Large intestine (tissue), 3 donors: ENCODE data around the gene TMEM145. TPM values are rescaled to one million over a fixed set of nuclear protein-coding genes. Genes with fewer than 3 reads are reported as not detected.
"Not testable (repeated sequence)": the region's sequence is repeated elsewhere in the genome, so short reads cannot be mapped to it uniquely, and the experiment has no call there.

Experiments
- DNase-seq, 2 donors: peaks; one replicate each; pipeline versions ENCODE4 v3.0.0 to v3.0.0-alpha.2; 2013
- H3K27ac ChIP-seq: one replicate; pipeline ENCODE4 v1.5.1; 2013; ENCODE audit warnings: low read length
- H3K27me3 ChIP-seq: 2 replicates; pipeline ENCODE4 v1.6.1; 2013; ENCODE audit warnings: low read length; ENCODE audit not compliant: control insufficient read depth, insufficient read depth
- H3K36me3 ChIP-seq: 2 replicates; pipeline ENCODE4 v1.6.1; 2013; ENCODE audit warnings: low read length; ENCODE audit not compliant: control insufficient read depth, insufficient read depth
- H3K4me1 ChIP-seq: one replicate; pipeline ENCODE4 v1.6.1; 2013; ENCODE audit warnings: low read length; ENCODE audit not compliant: control insufficient read depth, insufficient read depth
- H3K4me3 ChIP-seq: one replicate; pipeline ENCODE4 v1.5.1; 2013; ENCODE audit warnings: low read length
- H3K9me3 ChIP-seq: one replicate; pipeline ENCODE4 v1.6.1; 2013; ENCODE audit warnings: mild to moderate bottlenecking, low read depth, low read length, moderate library complexity; ENCODE audit not compliant: control insufficient read depth
- WGBS: methylation state at CpG from one replicate; pipeline ENCODE4 v1.1.5; 2013; ENCODE audit warnings: low lambda C conversion rate; ENCODE audit not compliant: insufficient coverage; 5-methylcytosine and 5-hydroxymethylcytosine counted together
- polyA plus RNA-seq: library from polyadenylated mRNA; unstranded; fragments of 120-200 nt; gene quantifications from one replicate; pipeline ENCODE4 v1.2.1, GENCODE V29; 2013

TMEM145 gene
- polyA plus RNA-seq, 1 donor: 3.3 TPM

DNA sequence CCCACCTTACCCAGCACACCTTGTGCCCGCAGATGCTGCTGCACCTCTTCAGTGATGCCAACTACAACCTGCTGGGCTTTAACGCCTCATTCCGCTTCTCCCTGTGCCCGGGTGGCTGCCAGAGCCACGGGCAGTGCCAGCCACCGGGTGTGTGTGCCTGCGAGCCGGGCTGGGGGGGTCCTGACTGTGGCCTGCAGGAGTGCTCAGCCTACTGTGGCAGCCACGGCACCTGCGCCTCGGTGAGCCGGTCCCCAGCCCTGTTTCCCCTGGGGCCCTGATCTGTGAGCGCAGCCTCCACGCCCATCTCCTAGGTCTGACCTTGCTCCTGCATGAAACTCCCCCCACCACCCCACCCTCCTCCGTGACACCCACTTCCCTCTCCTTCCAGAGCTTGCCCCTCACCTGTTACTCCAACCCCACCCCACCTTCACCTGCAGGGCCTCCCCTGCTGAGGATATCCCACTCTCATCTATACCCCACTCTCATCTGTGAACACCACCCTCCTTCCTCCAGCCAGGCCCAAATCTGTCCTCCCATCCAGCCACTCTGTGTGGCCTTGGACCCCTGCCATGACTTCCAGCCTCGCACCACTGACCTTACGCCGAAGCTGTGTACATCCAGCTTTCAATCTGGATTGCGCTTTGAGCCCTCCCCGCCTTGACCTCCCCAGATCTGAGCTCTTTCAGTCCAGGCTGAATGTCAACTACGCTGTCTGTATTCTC is 21.0 kb downstream of the TMEM145 start:
- WGBS: 96% methylated on average over 2 of the region's 21 CpGs

DNA sequence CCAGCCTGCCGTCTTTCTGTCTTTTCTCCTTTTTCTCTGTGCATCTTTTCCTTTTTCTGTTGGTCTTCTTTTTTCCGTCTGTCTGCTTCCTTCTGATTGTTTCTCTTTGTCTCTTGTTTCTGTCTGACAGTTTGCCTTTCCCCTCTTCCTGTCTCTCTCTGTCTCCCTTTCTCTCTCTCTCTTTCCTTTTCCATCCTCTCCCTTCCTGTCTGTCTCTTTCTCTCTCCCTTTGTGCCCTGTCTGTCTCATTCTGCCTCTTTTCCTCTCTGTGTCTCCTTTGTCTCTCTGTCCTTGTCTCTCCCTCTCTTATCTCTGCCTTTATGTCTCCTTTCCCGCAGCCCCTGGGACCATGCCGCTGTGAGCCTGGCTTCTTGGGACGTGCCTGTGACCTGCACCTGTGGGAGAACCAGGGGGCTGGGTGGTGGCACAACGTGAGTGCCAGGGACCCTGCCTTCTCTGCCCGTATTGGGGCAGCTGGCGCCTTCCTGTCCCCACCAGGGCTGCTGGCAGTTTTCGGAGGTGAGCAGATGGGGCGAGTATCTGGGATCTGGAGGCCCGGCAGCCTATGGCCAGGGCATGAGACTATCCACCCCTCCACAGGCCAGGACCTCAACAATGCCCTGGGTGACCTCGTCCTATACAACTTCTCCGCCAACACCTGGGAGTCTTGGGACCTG is 21.7 kb downstream of the TMEM145 start:
- no peaks in the 10 kb centered on the region for H3K27me3 ChIP-seq

More for the DNA sequence above, 21.0 kb downstream of the TMEM145 start:
- no peak for DNase-seq
- H3K27me3 ChIP-seq: no peaks in the 10 kb centered on the region
- H3K36me3 ChIP-seq: peaks cover 29% of the 10 kb centered on the region
- H3K4me3 ChIP-seq: no peak overlapping the region
- no peaks in the 10 kb centered on the region for H3K4me1 ChIP-seq
- H3K9me3 ChIP-seq: no peaks in the 10 kb centered on the region
- H3K27ac ChIP-seq: no peak overlapping the region

DNA sequence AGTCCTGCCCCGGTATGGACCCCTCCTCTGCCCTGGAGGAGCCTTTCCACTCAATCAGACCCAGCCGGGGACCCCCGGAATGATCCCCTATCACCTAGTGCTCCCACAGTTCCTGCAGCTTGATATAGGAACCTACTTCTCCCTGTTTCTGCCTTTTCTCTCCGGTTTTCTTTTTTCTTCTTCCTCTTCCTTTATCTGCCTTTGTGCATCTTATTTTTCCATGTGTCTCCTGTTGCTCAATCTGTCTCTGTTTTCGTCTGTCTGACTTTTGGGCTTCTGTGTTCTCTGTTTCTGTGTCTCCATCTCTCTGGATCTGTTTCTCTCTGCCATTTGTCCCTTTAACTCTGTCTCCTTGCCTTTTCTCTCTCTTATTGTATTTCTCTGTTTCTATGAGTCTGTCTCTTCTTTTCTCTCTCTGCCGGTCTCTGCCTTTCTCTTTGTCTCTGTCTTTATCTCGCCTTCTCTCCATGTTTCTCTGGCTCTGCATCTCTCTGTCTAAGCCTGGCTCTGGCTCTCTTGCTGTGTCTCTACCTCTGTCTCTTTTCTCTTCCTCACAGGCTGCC is 22.3 kb downstream of the TMEM145 start:
- 90% methylated on average over 6 of the region's 7 CpGs for WGBS
- Histone ChIP-seq H3K4me3 (no peak overlapping the region), H3K4me1 (no peaks in the 10 kb centered on the region), H3K9me3 (no peaks in the 10 kb centered on the region), H3K27me3 (no peaks in the 10 kb centered on the region), H3K36me3 (peaks cover 29% of the 10 kb centered on the region), H3K27ac (no peak overlapping the region)
- DNase-seq: no peak

More for the DNA sequence above, 21.7 kb downstream of the TMEM145 start:
- no peak for DNase-seq
- Histone ChIP-seq H3K4me1 (no peaks in the 10 kb centered on the region), H3K4me3 (no peak overlapping the region), H3K9me3 (no peaks in the 10 kb centered on the region), H3K36me3 (peaks cover 29% of the 10 kb centered on the region), H3K27ac (no peak overlapping the region)
- WGBS: 88% methylated on average over 2 of the region's 13 CpGs

DNA sequence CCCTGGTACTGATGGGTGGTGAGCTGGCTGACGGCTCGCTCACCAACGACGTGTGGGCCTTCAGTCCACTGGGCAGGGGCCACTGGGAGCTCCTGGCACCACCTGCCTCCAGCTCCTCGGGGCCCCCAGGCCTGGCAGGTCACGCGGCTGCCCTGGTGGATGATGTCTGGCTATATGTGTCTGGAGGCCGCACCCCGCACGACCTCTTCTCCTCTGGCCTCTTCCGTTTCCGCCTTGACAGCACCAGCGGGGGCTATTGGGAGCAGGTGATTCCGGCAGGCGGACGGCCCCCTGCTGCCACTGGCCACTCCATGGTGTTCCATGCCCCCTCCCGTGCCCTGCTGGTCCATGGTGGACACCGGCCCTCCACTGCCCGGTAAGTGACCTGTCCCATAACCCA is 22.9 kb downstream of the TMEM145 start:
- H3K36me3 ChIP-seq: peaks cover 29% of the 10 kb centered on the region
- no peak for DNase-seq
- no peak overlapping the region for H3K27ac ChIP-seq
- no peak overlapping the region for H3K4me3 ChIP-seq
- H3K4me1 ChIP-seq: no peaks in the 10 kb centered on the region
- no peaks in the 10 kb centered on the region for H3K27me3 ChIP-seq
- H3K9me3 ChIP-seq: no peaks in the 10 kb centered on the region
- WGBS: no CpG with 5 or more reads among the region's 19 CpGs

DNA sequence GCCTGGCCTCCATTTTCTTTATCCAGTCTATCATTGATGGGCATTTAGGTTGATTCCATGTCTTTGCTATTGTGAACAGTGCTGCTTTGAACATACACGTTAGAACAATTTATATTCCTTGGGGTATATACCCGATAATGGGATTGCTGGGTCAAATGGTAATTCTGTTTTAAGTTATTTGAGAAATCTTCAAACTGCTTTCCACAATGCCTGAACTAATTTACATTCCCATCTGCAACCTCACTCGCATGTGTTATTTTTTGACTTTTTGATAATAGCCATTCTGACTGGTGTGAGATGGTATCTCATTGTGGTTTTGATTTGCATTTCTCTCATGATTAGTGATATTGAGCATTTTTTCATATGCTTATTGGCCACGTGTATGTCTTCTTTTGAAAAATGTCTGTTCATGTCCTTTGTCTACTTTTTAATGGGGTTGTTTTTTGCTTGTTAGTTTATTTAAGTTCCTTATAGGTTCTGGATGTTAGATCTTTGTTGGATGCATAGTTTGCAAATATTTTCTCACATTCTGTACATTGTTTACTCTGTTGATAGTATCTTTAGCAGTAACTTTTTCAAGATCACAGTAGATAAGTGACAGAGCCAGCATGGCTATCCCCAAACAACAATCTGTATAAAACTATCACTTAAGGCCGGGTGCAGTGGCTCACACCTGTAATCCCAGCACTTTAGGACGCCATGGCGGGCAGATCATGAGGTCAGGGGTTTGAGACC is 26.2 kb downstream of the TMEM145 start:
- H3K4me1 ChIP-seq, H3K27me3 ChIP-seq, H3K27ac ChIP-seq, DNase-seq, H3K4me3 ChIP-seq, H3K9me3 ChIP-seq: not testable (repeated sequence)
- H3K36me3 ChIP-seq: peaks cover 38% of the 10 kb centered on the region
- no CpG with 5 or more reads among the region's 7 CpGs for WGBS

DNA sequence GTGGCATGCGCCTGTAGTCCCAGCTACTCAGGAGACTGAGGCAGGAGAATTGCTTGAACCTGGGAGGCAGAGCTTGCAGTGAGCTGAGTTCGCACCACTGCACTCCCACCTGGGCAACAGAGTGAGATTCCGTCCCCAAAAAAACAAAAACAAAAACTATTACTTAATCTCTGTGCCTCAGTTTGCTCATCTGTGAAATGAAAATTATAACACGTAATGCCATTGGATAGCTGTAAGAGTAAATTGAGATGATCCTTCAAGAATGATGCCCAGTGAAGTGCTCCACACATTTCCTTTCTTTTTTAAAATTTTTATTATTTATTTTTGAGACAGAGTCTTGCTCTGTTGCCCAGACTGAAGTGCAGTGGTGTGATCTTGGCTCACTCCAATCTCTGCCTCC is 26.8 kb downstream of the TMEM145 start:
- H3K36me3 ChIP-seq: peaks cover 40% of the 10 kb centered on the region
- 100% methylated on average over 1 of the region's 4 CpGs for WGBS

DNA sequence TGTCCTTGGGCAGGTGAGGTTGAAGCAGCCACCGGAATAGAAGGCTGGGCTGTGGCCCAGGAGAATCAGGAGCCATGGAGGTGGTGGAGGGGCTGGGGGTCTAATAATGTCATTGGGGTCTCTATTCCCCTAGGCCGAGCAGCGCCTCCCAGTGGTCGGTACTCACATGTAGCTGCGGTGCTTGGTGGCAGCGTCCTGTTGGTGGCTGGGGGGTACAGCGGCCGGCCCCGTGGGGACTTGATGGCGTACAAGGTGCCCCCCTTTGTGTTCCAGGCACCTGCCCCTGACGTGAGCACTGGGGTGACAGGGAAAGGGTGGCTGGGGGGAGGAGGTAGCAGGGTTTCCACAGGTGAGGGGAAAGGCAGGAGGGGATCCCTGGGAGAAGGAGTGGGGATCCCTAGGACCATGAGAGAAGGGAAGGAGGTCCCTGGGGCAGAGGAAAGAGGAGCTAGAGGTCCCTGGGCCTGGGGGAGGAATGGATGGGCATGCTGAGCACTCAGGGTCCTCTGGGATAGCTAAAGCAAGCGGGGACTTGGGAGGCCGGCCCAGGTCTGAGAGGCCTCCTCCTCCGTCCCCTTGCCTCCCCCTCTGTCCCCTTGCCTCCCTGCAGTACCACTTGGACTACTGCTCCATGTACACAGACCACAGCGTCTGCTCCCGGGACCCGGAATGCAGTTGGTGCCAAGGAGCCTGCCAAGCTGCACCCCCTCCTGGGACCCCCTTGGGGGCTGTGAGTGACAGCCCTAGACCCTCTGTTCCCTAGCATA is 30.4 kb downstream of the TMEM145 start:
- Histone ChIP-seq H3K9me3 (no peaks in the 10 kb centered on the region), H3K4me3 (no peak overlapping the region), H3K4me1 (no peaks in the 10 kb centered on the region), H3K27ac (no peak overlapping the region), H3K36me3 (peaks cover 31% of the 10 kb centered on the region), H3K27me3 (no peaks in the 10 kb centered on the region)
- no CpG with 5 or more reads among the region's 17 CpGs for WGBS
- no peak for DNase-seq

More for the DNA sequence above, 26.8 kb downstream of the TMEM145 start:
- not testable (repeated sequence) for H3K9me3 ChIP-seq, H3K4me3 ChIP-seq, H3K27me3 ChIP-seq, DNase-seq, H3K4me1 ChIP-seq, H3K27ac ChIP-seq

DNA sequence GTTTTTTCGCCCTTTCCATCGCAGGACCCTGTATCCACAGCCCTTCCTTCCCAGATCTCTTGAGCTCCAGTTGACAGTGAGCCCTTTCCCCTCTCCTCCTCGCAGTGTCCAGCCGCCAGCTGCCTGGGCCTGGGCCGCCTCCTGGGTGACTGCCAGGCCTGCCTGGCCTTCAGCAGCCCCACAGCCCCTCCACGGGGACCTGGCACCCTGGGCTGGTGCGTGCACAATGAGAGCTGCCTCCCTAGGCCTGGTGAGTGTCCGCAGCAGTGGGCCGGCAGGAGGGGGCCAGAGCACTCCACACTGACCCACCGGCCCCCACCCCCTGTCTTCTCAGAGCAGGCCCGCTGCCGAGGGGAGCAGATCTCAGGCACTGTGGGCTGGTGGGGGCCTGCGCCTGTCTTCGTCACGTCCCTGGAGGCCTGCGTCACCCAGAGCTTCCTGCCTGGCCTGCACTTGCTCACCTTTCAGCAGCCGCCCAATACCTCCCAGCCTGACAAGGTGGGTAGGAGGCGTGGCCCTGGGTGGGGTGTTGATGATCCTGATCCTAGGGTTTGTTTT is 31.3 kb downstream of the TMEM145 start:
- no peak for DNase-seq
- 100% methylated on average over 1 of the region's 18 CpGs for WGBS
- Histone ChIP-seq H3K36me3 (peaks cover 32% of the 10 kb centered on the region), H3K27ac (no peak overlapping the region), H3K4me1 (no peaks in the 10 kb centered on the region), H3K27me3 (no peaks in the 10 kb centered on the region), H3K4me3 (no peak overlapping the region), H3K9me3 (no peaks in the 10 kb centered on the region)

DNA sequence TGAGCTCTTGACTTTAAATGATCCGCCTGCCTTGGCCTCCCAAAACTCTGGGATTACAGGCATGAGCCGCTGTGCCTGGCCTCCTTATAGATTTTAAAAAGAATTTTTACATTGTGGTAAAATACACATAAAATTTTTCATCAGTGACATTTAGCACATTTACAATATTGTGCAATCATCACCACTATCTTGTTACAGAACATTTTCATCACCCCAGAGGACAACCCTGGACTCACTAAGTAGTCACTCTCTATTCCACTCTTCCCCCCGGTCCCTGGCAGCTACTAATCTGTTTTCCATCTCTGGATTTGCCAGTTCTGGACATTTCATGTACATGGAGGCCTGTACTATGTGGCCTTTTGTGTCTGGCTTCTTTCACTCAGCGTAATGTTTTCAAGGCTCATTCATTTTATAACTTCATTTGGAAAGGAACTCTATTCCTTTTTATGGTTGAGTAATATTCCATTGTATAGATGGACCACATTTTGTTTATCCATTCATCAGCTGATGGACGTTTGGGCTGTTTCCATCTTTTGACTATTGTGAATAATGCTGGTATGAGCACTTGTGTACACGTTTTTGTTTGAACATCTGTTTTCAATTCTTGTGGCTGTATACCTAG is 32.2 kb downstream of the TMEM145 start:
- H3K9me3 ChIP-seq: no peaks in the 10 kb centered on the region

More for the DNA sequence above, 32.2 kb downstream of the TMEM145 start:
- Histone ChIP-seq H3K27ac (no peak overlapping the region), H3K27me3 (no peaks in the 10 kb centered on the region), H3K4me1 (no peaks in the 10 kb centered on the region), H3K36me3 (peaks cover 40% of the 10 kb centered on the region), H3K4me3 (no peak overlapping the region)
- DNase-seq: no peak
- WGBS: 100% methylated on average over 2 of the region's 6 CpGs
